Suprapubic skin (tissue), 4 donors: ENCODE results near the gene LZTS3.
"Not testable (repeated sequence)": the region's sequence is repeated elsewhere in the genome, so short reads cannot be mapped to it uniquely, and the experiment has no call there.

ENCODE experiments used
- CTCF ChIP-seq, 2 donors: fragments of 200-600 bp in 1 of 2; fragments of 450-650 bp in 1 of 2; sonication (generic) in 1 of 2; IDR thresholded peaks; one replicate each; pipeline ENCODE4 v1.5.1; 2016 to 2019; ENCODE audit warnings: antibody characterized with exemption in 2 of 2, mild to moderate bottlenecking in 1 of 2, moderate library complexity in 1 of 2
- EP300 ChIP-seq: sonication (generic); formaldehyde crosslinking; IDR thresholded peaks from one replicate; pipeline ENCODE4 v1.6.1; 2017; ENCODE audit warnings: antibody characterized with exemption
- POLR2A ChIP-seq, 2 donors: fragments of 450-650 bp; IDR thresholded peaks; one replicate each; pipeline ENCODE4 v1.6.1; 2017; ENCODE audit warnings: antibody characterized with exemption in 2 of 2, mild to moderate bottlenecking in 2 of 2, moderate library complexity in 2 of 2
- POLR2AphosphoS5 ChIP-seq, 3 donors: sonication (generic); formaldehyde crosslinking; IDR thresholded peaks; one replicate each; pipeline ENCODE4 v1.6.1; 2017; ENCODE audit warnings: antibody characterized with exemption in 3 of 3

- TF ChIP-seq CTCF (IDR thresholded peaks at IDR 0.05); POLR2AphosphoS5 (IDR thresholded peaks at IDR 0.05); POLR2A (IDR thresholded peaks at IDR 0.05); EP300: not testable (repeated sequence)
Measured at GRCh38 chr20:3182429-3182828, 9.1 kb upstream of the LZTS3 start.
